Cardiac septum (tissue), 1 donor: Measurements from ENCODE around the gene MKX. TPM values are rescaled to one million over a fixed set of nuclear protein-coding genes. Genes with fewer than 3 reads are reported as not detected.

Experiments
- DNase-seq: peaks from one replicate; pipeline ENCODE4 v3.0.0-alpha.2; 2020; ENCODE audit warnings: low spot score
- intact Hi-C: fragments of 100-400 bp; cut with DNase I; formaldehyde crosslinking; loops from one replicate; pipeline ENCODE4 v1.14.0; 2022
- total RNA-seq: library from RNA; stranded (reverse); fragmentation: NEBNext Ultra II Directional; extraction: Animal tissue kit (Norgen Biotek cat#: 25700); gene quantifications from one replicate; pipeline ENCODE4 v1.2.1, GENCODE V29; 2021
- donor health status: DM: no; HTN: no; CAD: no.

The MKX gene
- total RNA-seq, 1 donor from 2014 or later = 0.16 TPM

DNA sequence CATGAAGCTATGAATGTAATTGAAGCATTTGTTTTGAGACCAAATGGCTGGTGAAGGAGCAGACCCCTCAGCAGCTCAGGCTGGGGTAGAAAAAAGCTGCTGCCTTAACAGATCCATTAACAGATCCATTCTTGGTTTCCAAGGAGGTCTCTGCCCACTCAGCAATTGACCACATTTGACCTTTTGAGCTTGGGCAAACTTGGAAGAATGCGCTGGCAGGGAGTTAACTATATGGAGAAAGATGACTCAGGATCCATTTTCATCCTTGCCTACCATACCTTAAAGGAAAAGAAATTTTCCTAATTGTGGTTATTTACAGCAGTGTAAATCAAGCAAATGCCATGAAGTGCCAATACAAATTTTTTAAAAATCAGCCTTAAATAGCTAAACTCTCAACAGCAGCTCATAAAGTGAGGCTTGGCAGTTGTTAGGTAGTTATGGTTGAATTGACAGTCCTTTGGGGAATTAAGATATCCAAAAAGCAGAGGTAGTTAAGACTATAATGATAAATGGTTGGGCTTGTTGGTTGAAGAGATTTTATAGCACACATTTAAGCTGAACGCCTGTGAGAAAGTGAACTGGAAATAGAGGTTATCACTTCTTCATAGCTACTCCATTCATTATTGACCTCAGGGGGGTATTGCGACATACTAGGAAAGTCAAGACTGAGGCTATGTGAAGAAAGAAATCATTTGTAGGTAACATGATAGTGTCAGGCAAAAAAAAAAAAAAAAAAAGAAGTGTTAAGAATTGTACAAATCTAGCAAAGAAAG is 83.9 kb downstream of the MKX start:
- no peak for DNase-seq
- intact Hi-C loops = no loop called here

DNA sequence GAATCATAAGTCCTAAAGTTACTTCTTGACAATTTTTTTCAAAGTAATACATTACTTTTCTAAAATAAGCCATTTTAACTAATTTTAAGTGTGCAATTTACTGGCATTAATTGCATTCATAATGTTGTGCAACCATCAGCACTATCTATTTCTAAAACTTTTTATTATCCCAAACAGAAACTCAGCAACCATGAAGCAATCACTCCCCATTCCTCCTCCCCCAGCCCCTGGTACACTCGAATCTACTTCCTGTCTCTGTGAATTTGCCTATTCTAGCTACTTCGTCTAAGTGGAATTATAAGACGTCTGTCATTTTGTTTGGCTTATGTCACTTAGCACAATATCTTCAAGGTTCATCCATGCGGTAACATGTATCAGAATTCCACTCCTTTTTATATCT is 84.9 kb downstream of the MKX start:
- intact Hi-C loops = no loop called here
- no peak for DNase-seq

DNA sequence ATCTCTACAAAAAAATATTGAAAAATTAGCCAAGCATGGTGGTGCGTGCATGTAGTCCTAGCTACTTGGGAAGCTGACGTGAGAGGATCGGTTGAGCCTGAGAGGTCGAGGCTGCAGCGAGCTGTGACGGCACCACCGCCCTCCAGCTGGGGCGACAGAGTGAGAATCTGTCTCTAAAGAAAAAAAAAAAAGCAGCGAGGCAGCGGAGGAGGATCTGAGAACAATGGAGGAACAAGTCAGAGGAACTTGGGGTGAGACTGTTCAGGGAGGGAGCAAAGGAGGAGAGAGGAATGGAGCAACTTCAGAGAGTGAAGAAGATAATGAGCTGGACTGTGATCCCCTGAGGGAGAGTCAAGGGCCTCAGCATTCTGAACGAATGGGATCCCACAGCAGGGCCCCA is 85.4 kb downstream of the MKX start:
- intact Hi-C loops = no loop called here
- DNase-seq = no peak

GRCh38 chr10:27659786-27660185 is 85.8 kb downstream of the MKX start:
- intact Hi-C loops = loop anchor here (5.0 to 10.0 kb wide), 2 partner anchors 102 to 215 kb away; no protein-coding TSS in a partner anchor
- no peak for DNase-seq

GRCh38 chr10:27658788-27659187 is 86.8 kb downstream of the MKX start:
- DNase-seq = no peak
- intact Hi-C loops = loop anchor here (5.0 to 10.0 kb wide), 2 partner anchors 101 to 214 kb away; no protein-coding TSS in a partner anchor

- DNase-seq = no peak
- intact Hi-C loops = loop anchor here (5.0 to 10.0 kb wide), 2 partner anchors 98 to 210 kb away; no protein-coding TSS in a partner anchor
These were observed 90.3 kb downstream of the MKX start for GRCh38 chr10:27655296-27655695.

DNA sequence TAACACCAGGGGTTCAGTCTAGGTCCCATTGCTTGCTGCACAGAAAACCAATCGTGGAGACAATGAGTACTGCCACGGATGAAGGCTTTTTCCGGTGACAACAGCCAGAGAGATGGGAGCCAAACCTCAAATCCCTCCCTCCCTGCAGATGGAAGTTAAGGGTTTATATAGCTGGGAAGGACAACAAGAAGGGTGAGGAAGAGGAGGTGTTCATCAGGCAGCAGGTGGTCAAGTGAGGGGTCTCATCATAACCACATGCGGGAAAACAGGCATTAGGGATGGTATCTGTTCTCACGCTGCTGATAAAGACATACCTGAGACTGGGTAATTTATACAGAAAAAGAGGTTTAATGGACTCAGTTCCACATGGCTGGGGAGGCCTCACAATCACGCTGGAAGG is 91.3 kb downstream of the MKX start:
- no peak for DNase-seq
- intact Hi-C loops = loop anchor here (10.0 kb wide), 1 partner anchor 209 kb away; no protein-coding TSS in a partner anchor

- intact Hi-C loops = no loop called here
- no peak for DNase-seq
These were observed 98.9 kb downstream of the MKX start for GRCh38 chr10:27646604-27647175.

GRCh38 chr10:27646194-27646593 is 99.4 kb downstream of the MKX start:
- intact Hi-C loops = no loop called here
- DNase-seq = no peak

DNA sequence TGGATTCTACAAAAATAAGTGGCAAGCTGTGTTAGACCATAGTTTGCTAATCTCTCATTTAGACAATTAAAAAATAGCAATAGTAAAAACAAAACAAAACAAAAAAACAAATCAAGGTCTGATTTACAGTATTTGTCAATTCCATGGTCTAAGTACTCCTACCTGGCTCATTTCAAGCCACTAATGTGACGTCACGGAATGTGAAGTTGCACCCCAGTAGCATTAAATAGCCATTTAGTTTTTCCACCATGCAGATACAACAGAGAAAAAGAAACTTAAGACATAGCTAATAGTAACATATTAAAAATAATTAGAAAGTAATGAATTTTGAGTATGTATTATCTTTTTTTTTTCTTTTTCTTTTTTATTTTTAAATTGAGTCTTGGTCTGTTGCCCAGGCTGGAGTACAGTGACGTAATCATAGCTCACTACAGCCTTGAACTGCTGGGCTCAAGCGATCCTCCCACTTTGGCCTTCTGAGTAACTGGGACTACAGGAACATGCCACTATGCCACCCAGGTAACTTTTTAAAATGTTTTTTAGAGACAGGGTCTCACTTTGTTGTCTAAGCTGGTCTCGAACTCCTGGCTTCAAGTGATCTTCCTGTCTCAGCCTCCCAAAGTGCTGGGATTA is 101.2 kb downstream of the MKX start:
- intact Hi-C loops = no loop called here
- no peak for DNase-seq

GRCh38 chr10:27643301-27643700 is 102.3 kb downstream of the MKX start:
- intact Hi-C loops = no loop called here

DNA sequence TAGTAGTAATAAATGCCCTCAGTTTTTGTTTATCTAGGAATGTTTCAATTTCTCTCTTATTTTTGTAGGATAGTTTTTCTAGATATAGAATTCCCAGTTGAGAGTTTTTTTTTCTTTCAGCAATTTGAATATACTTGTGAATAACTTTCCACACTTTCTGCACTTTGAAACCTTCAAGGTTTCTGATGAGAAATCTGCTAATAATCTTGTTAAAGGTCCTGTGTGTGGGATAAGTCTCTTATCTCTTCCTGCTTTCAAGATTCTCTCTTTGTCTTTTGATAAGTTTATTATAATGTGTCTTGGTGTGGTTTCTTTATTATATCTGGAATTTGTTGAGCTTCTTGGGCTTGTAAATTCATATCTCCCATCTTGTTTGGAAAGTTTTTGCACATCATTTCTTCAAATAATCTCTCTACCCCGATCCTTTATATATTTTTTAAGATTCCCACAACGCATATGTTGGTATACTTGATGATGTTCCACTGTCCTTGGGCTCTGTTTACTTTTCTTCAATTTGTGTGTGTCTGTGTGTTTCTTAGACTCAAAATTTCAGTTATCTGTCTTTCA is 103.5 kb downstream of the MKX start:
- no peak for DNase-seq
- intact Hi-C loops = no loop called here

More at GRCh38 chr10:27643301-27643700, 102.3 kb downstream of the MKX start:
- no peak for DNase-seq

- intact Hi-C loops = no loop called here
- no peak for DNase-seq
These were observed 107.4 kb downstream of the MKX start for GRCh38 chr10:27638071-27638750.

DNA sequence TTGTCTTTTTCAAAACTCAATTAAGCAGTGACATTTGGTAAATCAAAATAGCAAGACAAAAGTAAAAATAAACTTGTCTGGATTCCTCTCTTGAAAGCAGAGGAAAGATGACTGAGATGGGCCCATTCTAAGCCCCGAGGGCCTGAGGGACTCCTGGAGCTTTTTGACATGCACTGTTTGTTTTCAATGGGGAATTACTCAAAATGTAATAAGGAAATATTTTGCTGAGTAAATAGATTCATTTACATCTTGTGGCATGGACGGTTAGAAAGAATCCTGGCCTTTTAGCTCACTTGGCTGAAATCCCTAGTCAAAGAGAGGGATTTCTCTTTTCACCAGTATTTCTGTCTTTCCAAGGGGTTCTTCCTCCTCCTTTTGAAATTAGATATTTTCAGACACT is 108.0 kb downstream of the MKX start:
- intact Hi-C loops = no loop called here
- DNase-seq = no peak

- intact Hi-C loops = no loop called here
- no peak for DNase-seq
These were observed 108.8 kb downstream of the MKX start for GRCh38 chr10:27636816-27637215.

DNA sequence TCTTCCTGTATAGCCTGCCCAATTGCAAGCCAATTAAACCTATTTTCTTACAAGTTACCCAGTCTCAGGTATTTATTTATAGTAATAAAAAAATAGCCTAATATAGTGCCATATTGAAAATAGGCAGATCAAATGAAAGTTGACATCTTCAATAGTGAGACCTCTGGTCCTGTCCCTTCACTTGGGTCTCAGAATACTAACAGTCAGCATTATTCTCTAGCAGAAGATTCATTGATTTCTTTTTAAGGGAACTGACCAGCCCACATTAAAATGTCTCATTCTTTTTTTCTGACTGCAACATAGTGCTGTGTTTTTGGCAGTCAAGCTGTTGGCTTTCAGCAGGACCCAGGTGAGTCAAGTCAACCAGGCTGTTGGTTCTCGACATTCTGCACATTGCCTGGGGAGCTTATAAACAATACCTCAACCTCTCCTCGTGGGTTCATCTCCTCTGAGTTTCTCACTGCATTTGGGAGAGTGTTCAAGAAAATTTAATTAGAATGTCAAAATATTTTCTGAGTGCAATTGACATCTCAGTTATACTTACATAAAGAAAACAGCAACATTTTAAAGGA is 109.8 kb downstream of the MKX start:
- no peak for DNase-seq
- intact Hi-C loops = no loop called here

GRCh38 chr10:27635290-27635689 is 110.3 kb downstream of the MKX start:
- intact Hi-C loops = no loop called here
- no peak for DNase-seq

GRCh38 chr10:27628621-27629020 is 117.0 kb downstream of the MKX start:
- no peak for DNase-seq
- intact Hi-C loops = no loop called here

DNA sequence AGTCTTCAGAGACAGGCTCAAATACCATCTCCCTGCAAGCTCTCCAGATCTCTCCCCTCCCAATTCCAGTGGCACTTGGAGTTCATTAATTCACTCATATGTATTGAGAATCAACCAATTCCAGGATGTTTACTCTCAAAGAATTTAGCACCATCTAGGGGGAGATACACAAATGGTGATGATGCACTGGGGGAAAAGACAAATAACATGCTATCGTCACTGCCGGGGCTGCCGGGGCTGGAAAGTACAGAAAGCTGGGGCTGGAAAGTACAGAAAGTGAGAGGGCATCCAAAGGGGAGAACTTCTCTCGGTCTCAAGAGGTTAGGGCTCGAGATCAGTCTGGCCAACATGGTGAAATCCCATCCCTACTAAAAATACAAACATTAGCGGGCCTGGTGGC is 118.7 kb downstream of the MKX start:
- intact Hi-C loops = no loop called here
- DNase-seq = no peak
